HG03520 (cell line): ENCODE data around the gene LDAF1.
A peak's percentile ranks its signal among the peaks of the same experiment; 100 is the strongest.
"Not testable (repeated sequence)": the region's sequence is repeated elsewhere in the genome, so short reads cannot be mapped to it uniquely, and the experiment has no call there.

Source experiments
- ATAC-seq: cut with Tn5 transposase; IDR thresholded peaks from one replicate; pipeline ENCODE4 v1.9.1; 2021; ENCODE audit warnings: mild to moderate bottlenecking, moderate library complexity; ENCODE audit not compliant: unreplicated experiment

LDAF1 gene

GRCh38 chr16:21158208-21159110 lies at the start of gene LDAF1:
TSS of gene LDAF1 (plus strand) at chr16:21158674. CDS start at chr16:21161183, 2,509 bp downstream.
- peak; percentile 86 for ATAC-seq

DNA sequence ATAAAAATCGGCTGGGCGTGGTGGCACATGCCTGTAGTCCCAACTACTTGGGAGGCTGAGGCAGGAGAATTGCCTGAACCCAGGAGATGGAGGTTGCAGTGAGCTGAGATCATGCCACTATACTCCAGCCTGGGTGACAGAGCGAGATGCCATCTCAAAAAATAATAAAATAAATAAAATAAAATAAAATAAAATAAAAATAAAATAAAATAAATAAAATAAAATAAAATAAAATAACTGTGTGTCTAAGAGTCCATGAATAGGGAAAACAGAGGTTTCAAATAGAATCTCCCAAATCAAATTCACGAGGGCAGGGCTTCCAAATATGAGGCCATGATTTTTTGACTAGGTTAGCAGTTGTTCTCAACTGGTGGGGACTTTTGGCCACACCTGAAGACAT lies 42.9 kb upstream of the LDAF1 start:
- not testable (repeated sequence) for ATAC-seq

DNA sequence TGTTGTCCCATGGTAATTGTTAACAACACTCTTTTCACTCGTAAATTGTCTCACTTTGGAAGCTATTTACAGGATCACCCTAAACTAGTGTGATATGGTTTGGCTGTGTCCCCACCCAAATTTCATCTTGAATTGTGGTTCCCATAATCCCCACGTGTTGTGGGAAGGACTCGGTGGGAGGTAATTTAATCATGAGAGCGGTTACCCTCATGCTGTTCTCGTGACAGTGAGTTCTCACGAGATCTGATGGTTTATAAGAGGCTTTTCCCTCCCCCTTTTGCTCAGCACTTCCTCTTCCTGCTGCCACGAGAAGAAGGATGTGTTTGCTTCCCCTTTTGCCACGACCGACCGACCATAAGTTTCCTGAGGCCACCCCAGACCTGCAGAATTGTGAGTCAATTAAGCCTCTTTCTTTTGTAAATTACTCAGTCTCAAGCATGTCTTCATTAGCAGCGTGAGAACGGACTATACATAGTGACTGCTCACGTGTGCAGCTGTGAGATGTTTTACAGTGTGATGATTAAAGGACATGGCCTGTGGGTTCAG lies 42.3 kb upstream of the LDAF1 start:
- no peak for ATAC-seq

GRCh38 chr16:21117567-21117966 lies 40.9 kb upstream of the LDAF1 start:
- ATAC-seq, result no peak

DNA sequence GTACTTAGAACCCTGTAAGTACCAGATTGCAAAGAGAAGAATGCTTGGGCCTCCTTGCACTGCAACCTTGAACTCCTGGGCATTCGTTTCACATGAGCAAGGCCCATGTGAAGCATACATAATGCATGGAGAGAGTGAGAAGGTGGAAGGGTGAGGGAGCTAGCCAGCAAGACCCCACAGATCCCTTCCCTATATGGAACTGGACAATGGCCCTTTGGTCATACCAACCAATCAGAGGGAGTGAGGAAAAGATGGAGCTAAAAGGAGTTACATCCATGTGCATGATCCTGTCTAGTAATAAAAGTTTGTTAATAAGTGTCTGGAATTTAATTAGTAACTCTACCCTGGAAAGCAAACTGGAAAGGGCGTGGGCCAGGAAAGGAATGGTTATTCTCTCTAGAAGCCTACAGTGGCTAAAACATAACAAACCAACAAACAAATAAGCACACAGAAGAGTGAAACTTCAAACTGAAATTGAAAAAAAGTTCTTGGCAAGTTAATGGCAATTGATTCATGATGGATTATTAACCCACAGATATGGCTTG lies 37.4 kb upstream of the LDAF1 start:
- ATAC-seq, result no peak

GRCh38 chr16:21125191-21125590 lies 33.3 kb upstream of the LDAF1 start:
- no peak for ATAC-seq

- no peak for ATAC-seq
Observed at GRCh38 chr16:21126518-21126917, 32.0 kb upstream of the LDAF1 start.

GRCh38 chr16:21128991-21129390 lies 29.5 kb upstream of the LDAF1 start:
- no peak for ATAC-seq

DNA sequence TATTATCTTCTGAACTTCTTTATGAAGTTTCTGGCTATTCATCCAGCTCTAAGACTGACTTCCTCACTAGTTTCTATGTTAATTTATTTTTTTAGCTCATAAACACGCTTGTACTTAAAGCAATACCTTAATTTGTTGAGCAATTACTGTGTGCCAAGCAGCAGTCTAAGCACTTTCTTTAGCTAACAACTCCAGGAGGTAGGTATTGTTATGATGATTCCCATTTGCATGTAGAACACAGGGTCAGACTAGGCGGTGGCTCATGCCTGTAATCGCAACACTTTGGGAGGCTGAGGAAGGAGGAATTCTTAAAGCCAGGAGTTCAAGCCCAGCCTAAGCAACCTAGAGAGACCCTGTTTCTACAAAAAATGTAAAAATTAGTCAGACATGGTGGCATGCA lies 27.7 kb upstream of the LDAF1 start:
- no peak for ATAC-seq

GRCh38 chr16:21134053-21134452 lies 24.4 kb upstream of the LDAF1 start:
- ATAC-seq, result no peak

DNA sequence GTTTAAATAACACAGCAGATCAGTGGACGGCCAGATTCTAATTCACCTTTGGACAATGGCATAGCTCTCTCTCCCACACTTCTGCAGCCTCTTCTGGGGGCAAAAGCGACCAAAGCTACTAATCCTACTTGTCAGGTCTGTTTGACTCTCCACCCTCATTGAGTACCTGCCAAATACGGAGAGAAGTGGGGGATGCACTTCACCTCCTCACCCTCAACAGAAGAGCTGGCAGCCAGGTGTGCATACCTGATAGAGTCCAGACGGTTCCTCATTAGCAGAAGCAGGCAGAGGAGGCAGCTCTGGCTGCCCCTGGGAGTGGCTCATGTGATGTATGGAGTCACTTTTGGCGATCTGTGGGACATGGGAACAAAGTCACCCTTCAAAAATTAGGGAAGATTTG lies 12.7 kb upstream of the LDAF1 start:
- no peak for ATAC-seq

DNA sequence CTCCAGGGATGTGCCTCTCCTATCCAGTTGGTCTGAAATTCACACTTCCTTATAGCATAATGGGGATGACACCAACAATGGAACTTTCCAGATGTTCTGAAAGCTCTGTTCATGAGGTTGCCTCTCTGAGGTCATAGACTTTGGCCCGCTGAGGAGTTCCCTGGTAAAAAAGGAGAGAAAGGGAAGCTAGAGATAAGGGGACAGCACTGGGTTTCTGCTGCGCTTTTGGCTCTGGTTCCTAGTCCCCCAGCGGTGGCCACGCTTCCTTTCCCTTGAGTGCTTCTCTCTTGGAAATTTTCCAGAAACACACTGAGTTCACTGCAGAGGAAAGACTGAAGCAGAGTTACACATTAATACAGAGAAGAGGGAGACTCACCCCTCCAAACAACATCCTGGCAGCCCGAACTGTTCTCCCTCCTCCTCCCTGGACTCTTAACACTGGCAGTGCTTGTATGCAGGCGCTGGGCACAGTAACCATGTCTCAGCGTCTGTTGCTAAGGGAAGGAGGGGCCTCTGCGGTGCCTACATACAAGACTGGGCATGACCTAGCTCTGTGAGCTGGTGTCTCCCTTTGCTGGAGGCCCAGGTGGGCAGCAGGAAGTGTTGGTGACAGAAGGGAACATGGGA lies 8.0 kb upstream of the LDAF1 start, which contains the start of gene DNAH3:
TSS of gene DNAH3 (minus strand) at position 472 of the 627 bp plus-strand sequence. CDS start 527 bp downstream, outside the sequence.
- ATAC-seq, result no peak

DNA sequence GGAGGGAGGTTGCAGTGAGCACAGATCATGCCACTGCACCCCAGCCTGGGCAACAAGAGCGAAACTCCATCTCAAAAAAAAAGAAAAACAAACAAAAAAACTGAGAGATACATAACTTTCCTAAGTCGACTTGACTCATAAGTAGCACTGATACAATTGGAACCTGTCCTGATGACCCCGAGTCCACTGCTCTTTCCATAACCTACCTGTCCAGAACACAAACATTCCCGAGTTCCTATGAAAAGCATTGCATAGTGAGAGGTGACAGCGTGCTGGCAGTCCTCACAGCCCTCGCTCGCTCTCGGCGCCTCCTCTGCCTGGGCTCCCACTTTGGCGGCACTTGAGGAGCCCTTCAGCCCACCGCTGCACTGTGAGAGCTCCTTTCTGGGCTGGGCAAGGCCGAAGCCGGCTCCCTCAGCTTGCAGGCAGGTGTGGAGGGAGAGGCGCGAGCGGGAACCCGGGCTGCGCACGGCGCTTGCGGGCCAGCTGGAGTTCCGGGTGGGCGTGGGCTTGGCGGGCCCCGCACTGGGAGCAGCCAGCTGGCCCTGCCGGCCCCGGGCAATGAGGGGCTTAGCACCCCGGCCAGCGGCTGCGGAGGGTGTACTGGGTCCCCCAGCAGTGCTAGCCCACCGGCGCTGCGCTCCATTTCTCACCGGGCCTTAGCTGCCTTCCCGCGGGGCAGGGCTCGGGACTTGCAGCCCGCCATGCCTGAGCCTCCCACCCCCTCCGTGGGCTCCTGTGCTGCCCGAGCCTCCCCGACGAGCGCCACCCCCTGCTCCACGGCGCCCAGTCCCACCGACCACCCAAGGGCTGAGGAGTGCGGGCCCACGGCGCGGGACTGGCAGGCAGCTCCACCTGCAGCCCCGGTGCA lies 6.1 kb upstream of the LDAF1 start:
- ATAC-seq, result not testable (repeated sequence)

DNA sequence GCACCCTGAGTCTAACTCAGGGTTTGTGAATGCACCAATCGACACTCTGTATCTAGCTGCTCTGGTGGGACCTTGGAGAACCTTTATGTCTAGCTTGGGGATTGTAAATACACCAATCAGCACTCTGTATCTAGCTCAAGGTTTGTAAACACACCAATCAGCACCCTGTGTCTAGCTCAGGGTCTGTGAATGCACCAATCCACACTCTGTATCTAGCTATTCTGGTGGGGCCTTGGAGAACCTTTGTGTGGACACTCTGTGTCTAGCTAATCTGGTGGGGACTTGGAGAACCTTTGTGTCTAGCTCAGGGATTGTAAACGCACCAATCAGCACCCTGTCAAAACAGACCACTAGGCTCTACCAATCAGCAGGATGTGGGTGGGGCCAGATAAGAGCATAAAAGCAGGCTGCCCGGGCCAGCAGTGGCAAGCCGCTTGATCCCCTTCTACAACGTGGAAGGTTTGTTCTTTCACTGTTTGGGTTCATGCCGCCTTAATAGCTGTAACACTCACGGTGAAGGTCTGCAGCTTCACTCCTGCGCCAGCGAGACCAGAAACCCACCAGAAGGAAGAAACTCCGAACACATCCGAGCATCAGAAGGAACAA lies 5.2 kb upstream of the LDAF1 start:
- not testable (repeated sequence) for ATAC-seq

DNA sequence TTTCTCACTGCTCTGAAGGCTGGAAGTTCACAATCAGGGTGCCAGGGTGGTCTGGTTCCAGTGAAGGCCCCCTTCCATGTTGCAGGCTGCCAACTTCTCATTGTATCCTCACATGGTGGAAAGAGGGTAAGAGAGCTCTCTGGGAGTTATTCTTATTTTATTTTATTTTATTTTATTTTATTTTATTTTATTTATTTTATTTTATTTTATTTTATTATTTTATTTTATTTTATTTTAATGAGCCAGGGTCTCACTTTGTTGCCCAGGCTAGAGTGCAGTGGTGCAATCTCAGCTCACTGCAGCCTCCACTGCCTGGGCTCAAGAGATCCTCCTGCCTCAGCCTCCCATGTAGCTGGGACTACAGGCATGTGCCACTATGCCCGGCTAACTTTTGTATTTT lies 2.5 kb upstream of the LDAF1 start:
- ATAC-seq, result not testable (repeated sequence)

GRCh38 chr16:21156767-21157467 lies 1.6 kb upstream of the LDAF1 start:
- no peak for ATAC-seq

- no peak for ATAC-seq
Observed at GRCh38 chr16:21157632-21158031, 842 bp upstream of the LDAF1 start.

GRCh38 chr16:21159281-21159951 lies 942 bp downstream of the LDAF1 start:
- ATAC-seq, result no peak

DNA sequence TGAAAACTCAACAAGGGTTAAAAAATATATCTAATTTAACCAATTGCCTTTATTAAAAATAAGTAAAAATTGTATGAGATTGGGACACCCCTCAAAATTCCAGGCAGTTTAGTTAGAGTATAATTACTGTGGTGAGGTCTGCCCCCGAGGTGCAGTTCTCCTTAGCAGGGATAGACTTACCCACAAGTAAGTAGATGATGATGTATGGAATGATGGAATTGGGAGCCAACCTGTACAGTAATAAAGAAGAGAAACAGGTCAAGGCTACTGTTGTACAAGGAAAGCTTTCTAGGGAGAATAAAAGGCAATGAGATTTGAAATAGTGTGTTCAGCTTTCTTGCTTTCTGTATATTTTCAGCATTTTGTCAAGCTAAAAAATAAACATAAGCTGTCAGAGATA lies 1.8 kb downstream of the LDAF1 start:
- no peak for ATAC-seq
